Skeletal muscle satellite cell (primary cell): ENCODE data around the gene LIN7A.
A peak's percentile ranks its signal among the peaks of the same experiment; 100 is the strongest.
"Not testable (repeated sequence)": the region's sequence is repeated elsewhere in the genome, so short reads cannot be mapped to it uniquely, and the experiment has no call there.

Experiments
- H3K27me3 ChIP-seq: 2 replicates; pipeline ENCODE4 v1.7.0; 2013; ENCODE audit warnings: low read length; ENCODE audit not compliant: control insufficient read depth, insufficient read depth
- H3K36me3 ChIP-seq: 2 replicates; pipeline ENCODE4 v1.7.0; 2013; ENCODE audit warnings: mild to moderate bottlenecking, control low read depth, low read length; ENCODE audit not compliant: insufficient read depth
- H3K4me1 ChIP-seq: 2 replicates; pipeline ENCODE4 v1.7.0; 2013; ENCODE audit warnings: low read length; ENCODE audit not compliant: control insufficient read depth, insufficient read depth
- H3K4me2 ChIP-seq: 2 replicates; pipeline ENCODE4 v1.7.0; 2013; ENCODE audit warnings: mild to moderate bottlenecking, low read length
- H3K4me3 ChIP-seq: 2 replicates; pipeline ENCODE4 v1.7.0; 2013; ENCODE audit warnings: low read length
- H3K9ac ChIP-seq: 2 replicates; pipeline ENCODE4 v1.7.0; 2013; ENCODE audit warnings: mild to moderate bottlenecking, low read depth, low read length, moderate library complexity
- H3K9me3 ChIP-seq: replicated peaks from 2 replicates; pipeline ENCODE4 v1.7.0; 2013; ENCODE audit warnings: mild to moderate bottlenecking, control low read depth, low read length

LIN7A gene

GRCh38 chr12:80802652-80803400, 134.9 kb downstream of the LIN7A start:
- no peaks in the 10 kb centered on the region for H3K36me3 ChIP-seq
- no peaks in the 10 kb centered on the region for H3K9me3 ChIP-seq
- no peaks in the 10 kb centered on the region for H3K4me1 ChIP-seq
- no peak overlapping the region for H3K9ac ChIP-seq
- no peak overlapping the region for H3K4me3 ChIP-seq
- H3K4me2 ChIP-seq = no peak overlapping the region
- H3K27me3 ChIP-seq = no peaks in the 10 kb centered on the region

- H3K4me2 ChIP-seq = no peak overlapping the region
These were observed 139.5 kb downstream of the LIN7A start for GRCh38 chr12:80798281-80798680.

GRCh38 chr12:80794551-80794950, 143.2 kb downstream of the LIN7A start:
- Histone ChIP-seq H3K4me2 (no peak overlapping the region), H3K9me3 (no peaks in the 10 kb centered on the region), H3K4me1 (no peaks in the 10 kb centered on the region), H3K27me3 (no peaks in the 10 kb centered on the region), H3K4me3 (no peak overlapping the region), H3K36me3 (peaks cover 4% of the 10 kb centered on the region), H3K9ac (no peak overlapping the region)

More at GRCh38 chr12:80798281-80798680, 139.5 kb downstream of the LIN7A start:
- Histone ChIP-seq H3K9ac (no peak overlapping the region), H3K27me3 (no peaks in the 10 kb centered on the region), H3K9me3 (no peaks in the 10 kb centered on the region), H3K36me3 (peaks cover 4% of the 10 kb centered on the region), H3K4me3 (no peak overlapping the region), H3K4me1 (no peaks in the 10 kb centered on the region)

GRCh38 chr12:80792861-80793260, 144.9 kb downstream of the LIN7A start:
- H3K4me3 ChIP-seq = no peak overlapping the region
- no peak overlapping the region for H3K9ac ChIP-seq
- no peaks in the 10 kb centered on the region for H3K9me3 ChIP-seq
- no peaks in the 10 kb centered on the region for H3K27me3 ChIP-seq
- no peaks in the 10 kb centered on the region for H3K4me1 ChIP-seq
- no peak overlapping the region for H3K4me2 ChIP-seq
- peaks cover 4% of the 10 kb centered on the region for H3K36me3 ChIP-seq

- no peak overlapping the region for H3K4me3 ChIP-seq
- no peaks in the 10 kb centered on the region for H3K9me3 ChIP-seq
- H3K27me3 ChIP-seq = no peaks in the 10 kb centered on the region
- H3K36me3 ChIP-seq = no peaks in the 10 kb centered on the region
- no peak overlapping the region for H3K9ac ChIP-seq
- no peak overlapping the region for H3K4me2 ChIP-seq
- no peaks in the 10 kb centered on the region for H3K4me1 ChIP-seq
These were observed 145.9 kb downstream of the LIN7A start for GRCh38 chr12:80791863-80792262.

GRCh38 chr12:80788407-80788806, 149.3 kb downstream of the LIN7A start:
- not testable (repeated sequence) for H3K4me3 ChIP-seq, H3K36me3 ChIP-seq, H3K9me3 ChIP-seq, H3K27me3 ChIP-seq, H3K4me2 ChIP-seq, H3K4me1 ChIP-seq, H3K9ac ChIP-seq

- not testable (repeated sequence) for H3K27me3 ChIP-seq, H3K4me3 ChIP-seq, H3K4me1 ChIP-seq, H3K36me3 ChIP-seq, H3K9me3 ChIP-seq, H3K9ac ChIP-seq, H3K4me2 ChIP-seq
These were observed 154.7 kb downstream of the LIN7A start for GRCh38 chr12:80782963-80783470.

GRCh38 chr12:80781313-80781712, 156.4 kb downstream of the LIN7A start:
- H3K9ac ChIP-seq = no peak overlapping the region
- H3K4me2 ChIP-seq = no peak overlapping the region
- no peaks in the 10 kb centered on the region for H3K9me3 ChIP-seq
- no peaks in the 10 kb centered on the region for H3K27me3 ChIP-seq
- no peaks in the 10 kb centered on the region for H3K36me3 ChIP-seq
- no peak overlapping the region for H3K4me3 ChIP-seq
- peaks cover 11% of the 10 kb centered on the region for H3K4me1 ChIP-seq

GRCh38 chr12:80780746-80781145, 157.0 kb downstream of the LIN7A start:
- Histone ChIP-seq H3K4me2 (no peak overlapping the region), H3K36me3 (no peaks in the 10 kb centered on the region), H3K9ac (no peak overlapping the region), H3K9me3 (no peaks in the 10 kb centered on the region), H3K27me3 (no peaks in the 10 kb centered on the region), H3K4me1 (peaks cover 11% of the 10 kb centered on the region), H3K4me3 (no peak overlapping the region)

GRCh38 chr12:80778005-80778541, 159.7 kb downstream of the LIN7A start:
- H3K9me3 ChIP-seq = no peaks in the 10 kb centered on the region
- no peaks in the 10 kb centered on the region for H3K36me3 ChIP-seq
- no peak overlapping the region for H3K4me3 ChIP-seq
- no peaks in the 10 kb centered on the region for H3K27me3 ChIP-seq
- H3K4me2 ChIP-seq = no peak overlapping the region
- peaks cover 11% of the 10 kb centered on the region for H3K4me1 ChIP-seq
- H3K9ac ChIP-seq = peak overlapping the region; percentile 13

GRCh38 chr12:80777587-80777986, 160.1 kb downstream of the LIN7A start:
- Histone ChIP-seq H3K36me3 (no peaks in the 10 kb centered on the region), H3K27me3 (no peaks in the 10 kb centered on the region), H3K4me2 (no peak overlapping the region), H3K9ac (peak overlapping the region; percentile 13), H3K4me1 (peaks cover 11% of the 10 kb centered on the region), H3K9me3 (no peaks in the 10 kb centered on the region), H3K4me3 (no peak overlapping the region)

- Histone ChIP-seq H3K4me3 (no peak overlapping the region), H3K9ac (no peak overlapping the region), H3K27me3 (no peaks in the 10 kb centered on the region), H3K36me3 (no peaks in the 10 kb centered on the region), H3K9me3 (no peaks in the 10 kb centered on the region), H3K4me1 (peaks cover 11% of the 10 kb centered on the region), H3K4me2 (no peak overlapping the region)
These were observed 161.0 kb downstream of the LIN7A start for GRCh38 chr12:80776706-80777105.
